PC-9 (cell line): Measurements from ENCODE around the gene IL1RAPL1.

Experiments
- EZH2 ChIP-seq: fragments of 200-600 bp; sonication (generic); IDR thresholded peaks from 2 replicates; pipeline ENCODE4 v1.8.0; 2017; ENCODE audit warnings: antibody characterized with exemption, low read depth
- TF ChIP-seq, protein P1 (sequence below): fragments of 200-600 bp; sonication (generic); conservative IDR thresholded peaks from 2 replicates; pipeline ENCODE4 v1.6.1; 2017; ENCODE audit warnings: mixed run types, antibody characterized with exemption, mild to moderate bottlenecking, moderate library complexity

GRCh38 chrX:28693101-28693500, 105.9 kb downstream of the IL1RAPL1 start:
- TF ChIP-seq, protein P1, sequence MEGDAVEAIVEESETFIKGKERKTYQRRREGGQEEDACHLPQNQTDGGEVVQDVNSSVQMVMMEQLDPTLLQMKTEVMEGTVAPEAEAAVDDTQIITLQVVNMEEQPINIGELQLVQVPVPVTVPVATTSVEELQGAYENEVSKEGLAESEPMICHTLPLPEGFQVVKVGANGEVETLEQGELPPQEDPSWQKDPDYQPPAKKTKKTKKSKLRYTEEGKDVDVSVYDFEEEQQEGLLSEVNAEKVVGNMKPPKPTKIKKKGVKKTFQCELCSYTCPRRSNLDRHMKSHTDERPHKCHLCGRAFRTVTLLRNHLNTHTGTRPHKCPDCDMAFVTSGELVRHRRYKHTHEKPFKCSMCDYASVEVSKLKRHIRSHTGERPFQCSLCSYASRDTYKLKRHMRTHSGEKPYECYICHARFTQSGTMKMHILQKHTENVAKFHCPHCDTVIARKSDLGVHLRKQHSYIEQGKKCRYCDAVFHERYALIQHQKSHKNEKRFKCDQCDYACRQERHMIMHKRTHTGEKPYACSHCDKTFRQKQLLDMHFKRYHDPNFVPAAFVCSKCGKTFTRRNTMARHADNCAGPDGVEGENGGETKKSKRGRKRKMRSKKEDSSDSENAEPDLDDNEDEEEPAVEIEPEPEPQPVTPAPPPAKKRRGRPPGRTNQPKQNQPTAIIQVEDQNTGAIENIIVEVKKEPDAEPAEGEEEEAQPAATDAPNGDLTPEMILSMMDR, result no peak
- TF ChIP-seq EZH2, result no peak
